ENCODE data around the gene PLCH2.

The PLCH2 gene

DNA sequence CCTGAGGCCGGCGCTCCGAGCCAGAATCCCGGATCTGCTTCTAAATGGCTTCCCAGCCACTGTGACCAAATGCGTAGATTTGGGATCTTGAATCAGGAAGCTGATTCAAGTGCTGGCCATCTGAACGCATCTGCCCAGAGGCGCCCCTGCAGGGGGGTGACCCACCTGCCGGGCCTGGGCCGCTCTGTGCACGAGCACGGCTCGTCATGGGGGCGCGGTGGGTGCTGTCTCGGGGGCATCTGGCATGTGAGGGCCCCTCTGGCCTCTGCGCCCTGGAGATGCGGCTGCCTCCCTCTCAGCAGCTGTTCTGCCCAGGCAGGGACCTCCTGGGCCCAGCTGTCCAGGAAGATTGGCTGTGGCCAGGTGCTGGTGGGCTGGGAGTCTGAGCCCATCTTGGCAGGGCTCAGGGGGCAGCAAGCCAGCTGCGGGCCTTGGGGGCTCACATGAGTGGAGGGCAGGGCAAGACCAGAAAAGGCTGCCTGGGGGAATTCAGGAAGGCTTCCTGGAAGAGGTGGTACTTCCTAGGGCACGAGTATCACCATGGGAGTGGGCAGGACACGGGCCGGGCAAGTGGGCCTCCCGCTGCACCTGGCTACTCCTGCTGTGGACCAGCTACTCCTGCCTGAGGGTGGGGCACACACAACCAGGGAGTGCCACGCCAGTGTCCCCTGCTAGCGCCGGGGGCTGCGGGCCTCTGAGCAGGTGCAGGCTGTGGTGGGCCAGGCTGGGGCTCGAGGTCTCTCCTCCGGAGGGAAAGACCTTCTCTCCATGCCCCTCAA lies 25.1 kb downstream of the PLCH2 start:
- no peak for DNase-seq

DNA sequence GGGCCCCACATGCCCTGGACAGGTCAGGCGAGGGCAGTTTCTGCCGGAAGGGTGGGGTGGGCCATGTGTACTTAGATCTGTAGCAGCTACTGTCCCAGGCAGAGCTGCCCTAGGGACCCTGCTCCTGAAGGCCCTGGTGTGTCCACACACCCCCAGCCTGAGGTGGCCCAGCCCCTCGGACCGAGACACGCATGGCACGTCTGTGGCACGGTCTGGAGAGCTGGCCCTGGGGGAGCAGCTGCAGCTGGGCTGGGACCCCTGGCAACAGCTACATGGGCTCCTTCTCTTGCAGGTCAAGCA lies 25.7 kb downstream of the PLCH2 start:
- no peak for DNase-seq

DNA sequence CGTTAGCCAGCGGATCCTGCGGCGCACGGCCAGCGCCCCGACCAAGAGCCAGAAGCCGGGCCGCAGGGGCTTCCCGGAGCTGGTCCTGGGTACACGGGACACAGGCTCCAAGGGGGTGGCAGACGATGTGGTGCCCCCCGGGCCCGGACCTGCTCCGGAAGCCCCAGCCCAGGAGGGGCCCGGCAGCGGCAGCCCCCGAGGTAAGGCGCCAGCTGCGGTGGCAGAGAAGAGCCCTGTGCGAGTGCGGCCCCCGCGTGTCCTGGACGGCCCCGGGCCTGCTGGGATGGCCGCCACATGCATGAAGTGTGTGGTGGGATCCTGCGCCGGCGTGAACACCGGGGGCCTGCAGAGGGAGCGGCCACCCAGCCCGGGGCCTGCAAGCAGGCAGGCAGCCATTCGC lies 26.1 kb downstream of the PLCH2 start:
- no peak for DNase-seq

- DNase-seq, result no peak
These were observed 26.8 kb downstream of the PLCH2 start for GRCh38 chr1:2502661-2503553.

GRCh38 chr1:2503554-2504224 lies 27.6 kb downstream of the PLCH2 start:
- no peak for DNase-seq

DNA sequence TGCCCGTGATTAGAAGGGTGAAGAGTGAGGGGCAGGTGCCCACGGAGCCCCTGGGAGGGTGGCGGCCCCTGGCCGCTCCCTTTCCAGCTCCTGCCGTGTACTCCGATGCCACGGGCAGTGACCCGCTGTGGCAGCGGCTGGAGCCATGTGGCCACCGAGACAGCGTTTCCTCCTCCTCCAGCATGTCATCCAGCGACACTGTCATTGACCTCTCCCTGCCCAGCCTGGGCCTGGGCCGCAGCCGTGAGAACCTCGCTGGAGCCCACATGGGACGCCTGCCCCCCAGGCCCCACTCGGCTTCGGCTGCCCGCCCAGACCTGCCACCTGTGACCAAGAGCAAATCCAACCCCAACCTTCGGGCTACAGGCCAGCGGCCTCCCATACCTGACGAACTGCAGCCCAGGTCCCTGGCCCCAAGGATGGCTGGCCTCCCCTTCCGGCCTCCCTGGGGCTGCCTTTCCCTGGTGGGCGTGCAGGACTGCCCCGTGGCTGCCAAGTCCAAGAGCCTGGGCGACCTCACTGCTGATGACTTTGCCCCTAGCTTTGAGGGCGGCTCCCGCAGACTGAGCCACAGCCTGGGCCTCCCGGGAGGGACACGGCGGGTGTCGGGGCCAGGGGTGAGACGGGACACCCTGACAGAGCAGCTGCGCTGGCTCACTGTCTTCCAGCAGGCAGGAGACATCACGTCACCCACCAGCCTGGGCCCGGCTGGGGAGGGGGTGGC lies 28.3 kb downstream of the PLCH2 start:
- DNase-seq, result no peak

GRCh38 chr1:2504949-2505272 lies 28.8 kb downstream of the PLCH2 start:
- DNase-seq, result no peak

DNA sequence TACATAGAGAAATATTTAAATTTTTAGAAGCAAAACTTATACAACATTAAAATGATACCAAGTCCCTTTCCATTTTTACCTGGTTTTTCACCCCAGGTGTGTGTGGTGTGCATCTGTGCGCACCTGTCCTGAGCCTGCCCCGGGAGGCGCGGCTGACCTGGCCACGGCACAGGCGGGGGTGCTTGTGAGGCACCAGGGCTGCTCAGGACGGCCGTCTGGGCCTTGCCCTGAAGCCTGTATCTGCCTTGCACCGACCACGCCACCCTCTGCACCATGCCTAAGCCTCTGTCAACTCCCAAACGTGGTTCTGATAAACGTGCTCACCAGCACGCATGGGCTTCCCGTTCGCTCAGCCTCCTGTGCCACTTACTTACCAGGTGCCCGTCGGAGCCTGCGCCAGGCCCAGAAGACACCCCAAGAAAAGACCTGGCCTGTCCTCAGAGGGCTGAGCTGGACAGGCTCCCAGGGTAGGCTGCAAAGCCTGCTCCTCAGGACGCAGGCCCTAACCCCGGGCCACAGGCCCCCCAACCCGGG lies 29.4 kb downstream of the PLCH2 start:
- DNase-seq, result no peak

DNA sequence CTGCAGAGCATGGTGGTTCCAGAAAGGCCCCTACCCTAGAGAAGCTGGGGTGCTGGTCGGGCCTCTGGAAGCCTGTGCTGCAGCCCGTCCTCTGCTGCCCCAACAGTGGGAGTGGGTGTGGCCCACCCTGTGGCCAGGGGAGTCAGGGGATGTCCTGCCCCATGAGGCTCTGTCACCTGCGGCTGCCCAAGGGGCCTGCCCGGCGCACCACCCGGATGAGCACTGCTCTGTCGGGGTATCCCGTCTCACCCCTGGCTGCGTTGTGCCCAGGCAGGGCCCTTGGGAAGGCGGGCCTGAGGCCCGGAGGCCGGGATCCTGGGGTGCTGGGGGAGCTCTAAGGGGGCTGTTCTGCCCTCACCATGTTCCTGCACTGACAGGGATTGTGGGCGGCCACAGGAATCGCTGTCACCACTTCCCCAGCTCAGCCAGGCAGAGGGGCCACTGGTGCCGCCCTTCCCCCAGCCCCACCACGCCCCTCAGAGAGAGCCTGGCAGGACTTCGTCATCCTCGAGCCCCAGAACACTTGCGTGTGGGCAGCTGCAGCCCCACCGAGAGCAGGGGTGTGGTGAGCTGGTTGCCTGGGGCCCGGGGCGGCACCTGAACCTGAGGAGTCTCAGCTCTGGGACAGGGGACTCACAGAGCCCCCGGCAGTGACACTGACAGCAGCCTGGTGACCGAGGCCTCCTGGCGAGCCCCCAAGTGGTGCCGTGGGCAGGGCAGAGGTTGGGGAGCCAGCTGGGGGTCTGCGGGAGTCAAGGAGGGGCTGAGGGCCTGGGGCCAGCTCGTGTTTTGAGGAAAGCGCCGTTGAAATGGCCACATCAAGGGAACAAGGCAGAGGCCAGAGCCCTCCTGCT lies 30.1 kb downstream of the PLCH2 start:
- no peak for DNase-seq

DNA sequence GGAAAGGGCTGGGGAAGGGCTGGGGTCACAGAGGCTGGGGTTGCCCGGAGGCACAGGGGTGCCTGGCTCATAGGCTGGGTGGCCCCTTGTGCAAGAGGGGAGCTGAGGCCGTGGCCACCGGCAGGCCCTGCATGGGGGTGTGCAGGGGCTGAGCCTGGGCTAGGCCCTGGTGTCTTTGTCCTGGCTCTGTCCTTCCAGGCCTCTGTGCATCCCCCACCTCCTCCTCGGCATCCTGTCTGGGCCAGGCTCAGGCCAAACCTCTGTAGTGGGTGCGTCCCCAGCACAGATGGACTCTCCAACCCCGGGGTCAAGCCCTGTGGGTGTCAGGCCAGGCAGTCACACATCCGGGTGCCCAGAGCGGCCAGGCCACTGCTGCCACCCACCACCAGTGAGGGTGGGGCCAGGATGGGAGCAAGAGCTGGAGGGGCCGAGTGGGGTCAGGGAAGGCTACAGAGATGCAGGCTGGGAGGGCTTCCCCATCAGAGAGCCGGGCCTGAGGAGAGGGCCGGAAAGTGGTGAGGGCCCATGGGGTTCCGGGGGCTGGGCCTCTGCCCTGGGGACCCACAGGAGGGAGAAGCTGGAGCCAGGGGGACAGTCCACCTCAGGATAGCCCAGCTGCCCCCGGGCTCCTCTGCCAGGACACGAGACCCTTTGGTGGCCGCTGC lies 30.9 kb downstream of the PLCH2 start:
- no peak for DNase-seq

GRCh38 chr1:2507744-2508155 lies 31.7 kb downstream of the PLCH2 start:
- DNase-seq, result no peak

- DNase-seq, result no peak
These were observed 32.1 kb downstream of the PLCH2 start for GRCh38 chr1:2508180-2508579.

DNA sequence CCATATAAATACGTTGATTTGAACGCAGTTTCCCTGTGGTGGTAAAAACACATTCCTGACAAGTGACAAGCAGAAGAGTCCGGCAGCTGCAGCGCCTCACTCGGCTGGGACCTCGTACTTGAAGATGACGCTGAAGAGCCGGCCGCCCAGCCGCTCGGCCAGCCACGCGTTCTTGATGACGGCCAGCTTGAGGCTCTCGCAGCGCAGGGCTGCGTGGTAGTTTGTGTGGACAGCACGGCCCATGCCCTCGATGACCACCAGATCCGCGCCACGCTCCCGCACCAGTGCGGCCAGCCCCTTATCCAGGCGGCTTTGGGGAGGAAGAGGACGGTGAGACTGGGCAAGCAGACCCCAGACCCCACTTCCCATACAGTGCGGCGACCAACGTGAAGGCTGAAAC lies 32.7 kb downstream of the PLCH2 start:
- no peak for DNase-seq

DNA sequence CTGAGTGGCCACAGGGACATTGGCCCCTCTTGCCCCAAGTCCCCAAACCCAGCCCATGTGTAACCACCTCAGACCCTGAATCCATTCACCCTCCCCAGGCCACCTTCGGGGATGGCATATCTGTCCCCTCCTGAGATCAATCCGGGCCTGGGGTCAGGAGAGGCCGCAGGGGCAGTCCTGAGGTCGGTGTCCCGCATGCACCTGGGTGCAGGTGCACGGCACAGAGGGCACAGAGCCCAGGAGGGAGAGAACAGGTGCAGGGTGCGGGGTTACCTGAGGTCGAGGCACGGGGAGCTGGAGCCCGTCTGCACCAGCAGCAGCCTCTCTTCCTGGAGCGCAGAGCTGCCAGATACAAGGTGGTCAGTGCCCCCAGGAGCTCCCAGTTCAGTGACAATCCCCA lies 33.5 kb downstream of the PLCH2 start:
- no peak for DNase-seq

GRCh38 chr1:2510366-2511155 lies 34.5 kb downstream of the PLCH2 start:
- no peak for DNase-seq

DNA sequence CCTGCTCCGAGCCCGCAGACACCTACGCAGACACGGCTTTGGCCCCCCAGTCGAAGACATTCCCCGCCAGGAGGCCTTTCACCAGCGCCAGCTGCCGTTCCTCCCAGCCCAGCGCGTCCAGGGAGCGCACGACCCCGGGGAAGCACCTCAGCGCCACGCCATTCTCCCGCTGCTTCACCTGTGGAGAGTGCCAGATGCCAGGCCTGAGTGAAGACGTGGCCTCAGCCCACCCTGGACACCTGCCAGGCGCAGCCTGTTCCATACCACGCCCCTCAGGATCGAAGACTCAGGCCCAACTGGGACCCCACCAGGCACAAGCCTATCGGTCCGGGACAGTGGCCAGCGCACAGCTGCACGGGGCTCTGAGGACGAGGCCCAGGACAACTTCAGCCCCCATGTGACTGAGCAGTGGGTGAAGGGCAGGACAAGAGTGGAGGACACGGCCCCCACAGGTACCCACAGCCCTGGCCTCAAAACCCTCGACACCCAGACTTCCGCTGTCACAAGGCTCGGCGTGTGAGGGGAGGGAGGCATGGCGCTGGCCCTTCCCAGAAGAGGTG lies 36.9 kb downstream of the PLCH2 start:
- no peak for DNase-seq

- DNase-seq, result no peak
These were observed 38.0 kb downstream of the PLCH2 start for GRCh38 chr1:2513939-2514652.

DNA sequence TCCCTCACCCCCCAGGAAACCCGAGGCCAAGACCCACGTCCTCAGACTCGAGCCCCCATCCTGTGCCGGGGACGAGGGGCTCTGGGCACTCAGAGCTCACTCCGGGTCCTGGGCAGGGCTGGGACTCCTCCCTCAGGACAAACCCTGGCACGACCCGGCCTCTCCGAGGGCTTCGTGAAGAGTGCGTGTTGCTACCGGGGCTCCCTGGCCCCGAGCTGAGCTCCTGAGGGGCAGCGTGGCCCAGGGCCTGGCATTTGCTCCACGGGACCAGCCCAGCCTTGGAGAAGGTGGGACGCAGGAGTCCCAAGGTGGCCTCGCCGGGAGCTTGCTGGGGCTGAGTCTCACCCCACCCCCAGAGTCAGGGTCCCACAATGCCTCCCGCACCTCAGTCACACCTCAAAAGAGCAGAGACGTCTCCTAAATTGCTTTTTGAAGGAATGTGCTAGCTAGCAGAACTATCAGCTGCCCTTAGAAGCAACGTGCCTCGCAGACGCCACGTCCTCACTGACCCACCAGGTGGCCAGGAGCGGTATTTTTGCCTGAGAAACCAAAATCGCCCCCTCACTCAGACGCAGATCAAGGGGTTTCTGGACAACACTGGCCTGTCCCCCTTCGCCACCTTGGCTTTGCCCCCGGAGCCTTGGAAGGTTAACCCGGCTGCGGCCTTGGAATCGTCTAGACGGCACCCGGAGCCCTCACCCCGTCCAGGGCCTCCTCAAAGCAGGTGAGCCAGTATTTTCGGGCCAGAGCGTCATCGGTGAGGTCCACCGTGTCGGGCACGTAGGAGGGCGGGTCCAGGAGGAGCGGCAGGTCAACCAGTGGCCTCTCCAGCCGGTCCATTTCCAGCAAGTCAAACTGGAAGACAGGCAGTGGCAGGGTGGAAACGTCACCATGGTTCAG lies 39.0 kb downstream of the PLCH2 start:
- no peak for DNase-seq

GRCh38 chr1:2515763-2516080 lies 39.6 kb downstream of the PLCH2 start:
- no peak for DNase-seq
